Measurements from ENCODE around the gene ARID3A. TPM values are rescaled to one million over a fixed set of nuclear protein-coding genes. Genes with fewer than 3 reads are reported as not detected.
A peak's percentile ranks its signal among the peaks of the same experiment; 100 is the strongest.

The ARID3A gene
- total RNA-seq, 1 experiment from 2014 or later, result 3.7 TPM

GRCh38 chr19:986083-986482 lies 60.2 kb downstream of the ARID3A start:
- DNase-seq (ENCODE audit: low read depth), result no peak

DNA sequence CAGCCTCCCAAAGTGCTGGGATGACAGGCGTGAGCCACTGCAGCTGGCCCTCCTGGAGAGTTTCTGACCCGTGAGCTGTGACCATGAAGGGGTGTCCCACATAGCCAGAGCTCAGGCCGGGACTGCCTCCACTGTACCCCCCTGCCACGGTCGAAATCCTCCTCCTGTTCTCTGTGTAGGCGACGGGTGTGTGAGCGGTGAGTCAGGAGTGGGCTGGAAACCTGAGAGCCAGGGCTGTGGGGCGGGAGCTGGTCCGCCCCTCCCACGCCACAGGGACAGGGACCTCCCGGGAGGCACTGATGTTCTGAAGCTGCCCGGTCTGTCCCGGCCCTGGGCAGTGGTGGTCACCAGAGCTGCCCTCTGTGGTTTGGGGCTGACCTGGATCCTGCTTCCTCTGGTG lies 62.2 kb downstream of the ARID3A start:
- peak; percentile 30 for DNase-seq (ENCODE audit: low read depth)

GRCh38 chr19:988510-988909 lies 62.7 kb downstream of the ARID3A start:
- no peak for DNase-seq (ENCODE audit: low read depth)

GRCh38 chr19:989381-990081 lies 63.7 kb downstream of the ARID3A start:
- no peak for DNase-seq (ENCODE audit: low read depth)

DNA sequence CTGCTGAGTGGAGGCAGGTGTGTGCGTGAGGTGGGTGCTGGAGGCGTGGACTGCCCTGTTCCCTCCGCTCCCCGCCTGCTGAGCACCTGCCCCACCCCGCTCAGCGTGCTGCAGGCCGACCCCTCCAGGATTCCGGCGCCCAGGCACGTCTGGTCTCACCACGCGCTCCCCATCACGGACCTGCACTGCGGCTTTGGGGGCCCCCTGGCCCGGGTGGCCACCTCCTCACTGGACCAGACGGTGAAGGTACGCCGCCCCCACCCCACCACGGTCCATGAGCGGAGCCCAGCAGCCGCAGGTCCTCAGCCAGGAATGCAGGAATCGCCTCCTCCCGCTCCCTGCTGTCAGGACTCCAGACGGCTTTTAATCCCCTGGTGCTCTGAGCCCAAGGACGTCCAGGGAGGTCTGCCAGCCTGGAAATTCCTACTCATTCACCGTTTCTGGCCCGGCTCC lies 64.3 kb downstream of the ARID3A start:
- no peak for DNase-seq (ENCODE audit: low read depth)

DNA sequence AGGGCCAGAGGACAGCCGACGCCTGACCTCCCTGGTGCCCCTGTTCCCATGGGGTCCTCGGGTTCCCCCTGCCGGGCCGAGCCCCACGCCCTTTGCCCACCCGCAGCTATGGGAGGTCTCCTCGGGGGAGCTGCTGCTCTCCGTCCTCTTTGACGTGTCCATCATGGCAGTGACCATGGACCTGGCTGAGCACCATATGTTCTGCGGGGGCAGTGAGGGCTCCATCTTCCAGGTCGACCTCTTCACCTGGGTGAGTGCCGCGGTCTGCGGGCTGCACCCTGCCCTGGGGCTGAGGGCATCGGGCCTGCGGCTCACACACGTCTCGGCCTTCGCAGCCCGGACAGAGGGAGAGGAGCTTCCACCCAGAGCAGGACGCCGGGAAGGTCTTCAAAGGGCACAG lies 64.9 kb downstream of the ARID3A start:
- no peak for DNase-seq (ENCODE audit: low read depth)

DNA sequence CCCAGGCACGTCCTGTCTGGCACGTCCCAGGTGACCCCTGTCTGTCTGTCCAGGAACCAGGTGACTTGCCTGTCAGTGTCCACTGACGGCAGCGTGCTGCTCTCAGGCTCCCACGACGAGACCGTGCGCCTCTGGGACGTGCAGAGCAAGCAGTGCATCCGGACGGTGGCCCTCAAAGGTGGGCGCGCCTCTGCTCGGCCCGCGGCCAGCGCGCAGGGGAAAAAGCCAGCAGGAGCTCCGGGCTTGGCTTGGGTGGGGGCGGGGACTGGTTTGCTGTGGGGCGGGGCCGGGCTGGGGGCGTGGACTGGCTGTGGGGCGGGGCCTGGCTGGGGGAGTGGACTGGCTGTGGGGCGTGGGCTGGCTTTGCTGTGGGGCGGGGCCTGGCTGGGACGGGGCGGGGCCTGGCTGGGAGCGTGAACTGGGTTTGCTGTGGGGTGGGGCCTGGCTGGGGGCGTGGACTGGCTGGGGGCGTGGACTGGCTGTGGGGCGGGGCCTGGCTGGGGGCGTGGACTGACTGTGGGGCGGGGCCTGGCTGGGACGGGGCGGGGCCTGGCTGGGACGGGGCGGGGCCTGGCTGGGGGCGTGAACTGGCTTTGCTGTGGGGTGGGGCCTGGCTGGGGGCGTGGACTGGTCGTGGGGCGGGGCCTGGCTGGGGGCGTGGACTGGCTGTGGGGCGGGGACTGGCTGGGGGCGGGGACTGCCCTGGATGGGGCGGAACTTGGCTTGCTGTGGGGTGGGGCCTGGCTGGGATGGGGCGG lies 65.5 kb downstream of the ARID3A start:
- no peak for DNase-seq (ENCODE audit: low read depth)

DNA sequence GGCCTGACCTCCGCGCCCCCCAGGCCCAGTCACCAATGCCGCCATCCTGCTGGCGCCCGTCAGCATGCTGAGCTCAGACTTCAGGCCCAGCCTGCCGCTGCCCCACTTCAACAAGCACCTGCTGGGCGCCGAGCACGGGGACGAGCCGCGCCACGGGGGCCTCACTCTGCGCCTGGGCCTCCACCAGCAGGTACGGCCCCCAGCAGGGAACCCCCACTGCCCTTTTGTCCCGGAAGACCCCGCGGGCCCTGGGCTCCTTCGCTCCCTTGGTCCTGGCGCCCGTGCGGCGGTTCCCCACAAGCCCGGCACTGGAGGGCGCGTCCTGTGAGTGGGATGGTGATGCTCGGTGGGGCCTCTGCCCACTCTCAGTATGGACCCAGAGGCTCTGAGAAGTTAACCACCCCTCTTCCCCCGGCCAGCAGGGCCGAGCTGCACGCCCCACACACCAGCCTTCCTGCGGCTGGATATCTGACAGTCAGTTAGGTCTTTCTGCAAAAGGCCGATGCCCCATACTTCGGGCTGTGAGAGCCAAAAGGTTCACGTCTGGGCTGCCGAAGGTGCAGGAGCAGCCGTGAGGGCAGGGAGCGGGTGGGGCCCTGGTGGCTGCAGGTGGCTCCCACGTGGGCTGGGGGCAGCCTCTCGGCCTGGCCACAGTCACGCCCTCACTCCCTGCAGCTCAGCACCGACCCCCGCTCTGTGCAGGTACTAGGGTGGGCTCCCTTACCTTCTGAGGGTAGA lies 66.3 kb downstream of the ARID3A start:
- no peak for DNase-seq (ENCODE audit: low read depth)

DNA sequence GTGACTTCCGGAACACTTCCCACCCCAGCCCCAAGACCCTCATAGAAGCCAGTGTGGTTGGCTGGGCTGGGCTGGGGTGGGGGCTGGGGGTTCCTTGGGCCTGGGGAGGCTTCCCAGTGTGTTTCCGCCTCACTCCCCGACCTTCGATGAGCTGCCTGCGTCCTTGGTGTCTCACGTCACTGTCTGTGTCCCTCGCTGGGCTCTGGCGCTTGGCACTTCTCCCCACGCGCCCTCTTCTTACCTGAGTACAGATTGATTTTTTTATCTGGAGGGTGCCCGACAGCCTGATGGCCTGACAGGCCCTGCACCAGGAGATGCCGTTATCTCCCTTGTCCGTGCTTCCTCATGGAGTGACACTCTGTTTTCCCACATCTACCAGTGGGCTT lies 66.8 kb downstream of the ARID3A start:
- no peak for DNase-seq (ENCODE audit: low read depth)

- no peak for DNase-seq (ENCODE audit: low read depth)
These were observed 67.6 kb downstream of the ARID3A start for GRCh38 chr19:993361-993830.

DNA sequence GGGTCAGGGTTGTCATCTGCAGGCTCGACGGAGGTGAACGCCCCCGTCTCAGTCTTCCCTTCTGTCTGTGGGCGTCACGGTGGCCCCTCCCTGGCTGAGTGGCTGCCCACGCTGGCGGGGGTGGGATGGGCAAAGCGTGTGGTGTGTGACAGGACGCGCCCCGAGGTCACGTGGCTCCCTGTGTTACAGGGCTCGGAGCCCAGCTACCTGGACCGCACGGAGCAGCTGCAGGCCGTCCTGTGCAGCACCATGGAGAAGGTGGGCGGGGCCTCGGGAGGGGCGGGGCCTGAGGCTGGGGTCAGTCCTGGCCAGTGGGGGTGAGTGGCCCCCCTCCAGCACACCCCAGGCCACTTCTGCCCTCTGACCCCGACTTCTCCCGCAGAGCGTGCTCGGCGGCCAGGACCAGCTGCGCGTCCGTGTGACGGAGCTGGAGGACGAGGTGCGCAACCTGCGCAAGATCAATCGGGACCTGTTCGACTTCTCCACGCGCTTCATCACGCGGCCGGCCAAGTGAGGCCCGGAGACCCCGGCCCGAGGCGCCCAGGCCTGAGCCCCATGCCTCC lies 68.1 kb downstream of the ARID3A start:
- DNase-seq (ENCODE audit: low read depth), result no peak

DNA sequence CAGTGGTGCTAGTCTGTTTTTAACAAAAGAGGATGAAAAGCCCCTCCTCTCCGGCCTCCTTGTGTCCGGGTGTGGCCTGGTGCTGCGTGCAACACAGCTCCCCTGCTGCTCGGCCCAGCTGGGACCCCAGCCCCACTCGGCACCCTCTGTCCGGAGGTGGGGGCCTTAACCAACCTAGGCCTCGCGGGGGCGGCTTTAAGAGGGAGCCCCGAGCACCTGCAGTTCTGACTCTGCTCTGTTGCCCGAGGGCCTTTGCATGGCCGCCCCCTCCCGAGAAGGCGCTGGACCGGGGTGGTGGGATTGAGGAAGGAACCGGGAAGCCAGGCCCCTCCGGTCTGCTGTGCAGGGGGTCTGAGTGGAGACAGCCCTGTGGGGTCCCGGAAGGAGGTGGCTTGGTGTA lies 68.7 kb downstream of the ARID3A start:
- DNase-seq (ENCODE audit: low read depth), result no peak

DNA sequence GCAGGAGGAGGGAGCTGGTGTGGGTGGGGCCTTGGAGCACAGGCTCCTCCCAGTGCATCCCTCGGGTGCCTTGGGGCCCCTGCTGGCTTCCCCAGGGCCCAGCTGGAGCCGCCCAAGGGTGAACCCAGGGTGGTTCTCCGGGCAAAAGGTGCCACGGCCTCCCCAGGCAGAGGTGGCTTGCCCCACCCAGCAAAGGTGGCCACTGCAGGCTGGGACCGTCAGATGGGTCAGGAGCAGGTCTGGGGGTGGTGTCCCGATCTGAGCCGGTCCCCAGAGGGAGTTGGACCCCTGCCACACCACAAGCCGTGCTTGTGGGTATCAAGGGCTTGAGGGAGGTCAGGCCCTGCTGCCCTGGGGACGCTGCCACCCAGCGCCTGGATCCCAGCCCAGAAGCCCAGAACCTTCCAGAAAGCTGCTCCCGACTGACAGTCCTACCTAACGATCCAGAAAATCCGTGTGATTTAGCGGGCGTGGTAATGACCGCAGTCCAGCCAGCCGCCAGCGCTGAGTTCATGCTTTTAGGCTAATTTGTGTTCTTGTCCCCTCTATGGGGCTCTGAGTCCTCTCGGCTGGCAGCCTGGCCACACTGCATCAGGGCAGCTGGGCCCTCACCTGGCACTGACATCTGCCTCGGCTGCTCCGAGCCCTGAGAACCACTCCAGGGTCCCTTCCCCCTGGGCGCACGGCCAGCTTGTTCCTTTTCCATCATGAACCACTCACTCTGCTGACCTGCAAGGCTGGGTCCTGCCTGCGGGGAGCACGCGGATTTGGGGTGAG lies 69.4 kb downstream of the ARID3A start:
- DNase-seq (ENCODE audit: low read depth), result peak; percentile 94

DNA sequence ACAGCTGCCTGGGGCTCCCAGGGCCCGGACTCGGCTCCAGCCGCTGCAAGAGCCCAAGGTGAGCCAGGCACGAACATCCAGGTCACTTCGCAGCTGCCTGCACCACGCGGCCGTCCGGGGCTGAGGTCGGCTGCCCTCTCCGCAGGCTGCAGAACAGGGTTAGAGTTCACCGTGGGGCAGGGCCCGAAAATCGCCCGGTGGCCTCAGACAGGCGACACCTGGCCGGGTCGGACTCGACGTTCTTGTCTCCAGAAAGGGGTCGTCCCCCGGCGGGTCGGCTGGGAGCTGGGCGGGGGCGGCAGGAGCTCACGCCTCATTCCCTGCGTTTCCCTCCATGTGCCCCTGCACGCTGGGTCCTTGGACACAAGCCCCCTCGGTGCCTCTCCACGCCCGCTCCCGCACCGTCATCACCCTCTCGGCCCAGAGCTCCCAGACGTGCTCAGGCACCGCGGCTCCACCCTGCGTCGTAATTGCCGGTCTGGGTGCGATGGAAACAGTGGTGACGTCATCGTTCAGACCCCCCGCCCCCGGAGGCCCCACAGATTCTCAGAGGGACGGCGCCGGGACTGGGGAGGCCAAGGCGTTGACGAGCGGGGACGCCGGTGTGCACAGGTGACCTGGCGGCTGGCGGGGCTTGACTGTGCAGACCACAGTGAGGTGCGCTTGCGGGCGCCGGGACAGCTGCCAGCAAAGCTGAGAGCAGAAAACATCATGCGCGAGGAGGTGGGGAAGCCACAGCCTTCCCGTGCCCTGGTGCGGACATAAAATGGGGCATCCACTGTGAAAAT lies 70.4 kb downstream of the ARID3A start:
- DNase-seq (ENCODE audit: low read depth), result peak; percentile 72

DNA sequence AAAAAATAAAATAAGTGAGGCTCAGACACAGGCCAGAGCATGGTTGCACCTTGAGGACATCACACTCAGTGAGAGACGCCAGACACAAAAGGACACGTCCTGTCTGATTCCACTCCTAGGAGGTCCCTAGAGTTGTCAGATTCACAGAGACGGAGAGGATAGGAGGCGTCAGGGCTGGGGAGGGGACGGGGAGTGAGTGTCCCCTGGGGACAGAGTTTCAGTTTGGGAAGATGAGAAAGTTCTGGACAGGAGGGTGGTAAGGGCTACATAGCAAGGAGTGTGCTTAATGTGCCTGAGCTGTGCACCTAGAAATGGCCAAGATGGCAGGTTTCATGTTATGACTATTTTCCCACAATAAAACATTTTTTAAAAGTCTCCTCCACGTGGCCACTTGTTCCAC lies 72.2 kb downstream of the ARID3A start:
- no peak for DNase-seq (ENCODE audit: low read depth)

DNA sequence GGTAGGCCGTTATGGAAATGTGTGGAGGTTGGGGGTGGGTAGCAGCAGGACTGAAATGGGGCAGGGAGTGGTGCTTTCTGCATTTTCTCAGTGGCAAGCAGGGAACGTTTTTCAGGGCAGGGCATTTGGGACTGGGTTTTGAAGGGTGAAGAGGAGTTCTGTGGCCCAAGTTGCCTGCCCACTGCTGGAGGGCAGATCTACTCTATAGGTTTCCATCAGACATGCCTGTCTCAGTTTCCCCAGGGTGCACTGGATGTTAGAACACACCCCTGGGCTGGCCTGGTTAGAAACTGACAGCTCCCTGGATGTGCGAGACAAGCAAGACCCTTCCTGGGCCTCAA lies 73.5 kb downstream of the ARID3A start:
- no peak for DNase-seq (ENCODE audit: low read depth)

- no peak for DNase-seq (ENCODE audit: low read depth)
These were observed 74.3 kb downstream of the ARID3A start, which contains the start of gene GRIN3B for GRCh38 chr19:1000095-1000494. TSS of gene GRIN3B (plus strand) at chr19:1000419. CDS start at chr19:1000438, 19 bp downstream.

- no peak for DNase-seq (ENCODE audit: low read depth)
These were observed 75.0 kb downstream of the ARID3A start for GRCh38 chr19:1000591-1001537.

GRCh38 chr19:1001538-1002166 lies 75.8 kb downstream of the ARID3A start:
- no peak for DNase-seq (ENCODE audit: low read depth)

Measured in M059J (cell line).